ENCODE results near the gene RSPH1. TPM values are rescaled to one million over a fixed set of nuclear protein-coding genes. Genes with fewer than 3 reads are reported as not detected.
A peak's percentile ranks its signal among the peaks of the same experiment; 100 is the strongest.

The RSPH1 gene
- total and polyA plus RNA-seq, 4 donors, result 3.7 to 37.5 (median 19.5) TPM

GRCh38 chr21:42524341-42525028 lies 28.5 kb upstream of the RSPH1 start:
- H3K27ac ChIP-seq (ENCODE audit: low read depth, low read length), result peak overlapping the region; percentile 9
- H3K36me3 ChIP-seq (ENCODE audit: control insufficient read depth, insufficient read depth, low read length), result peaks cover 42% of the 10 kb centered on the region
- no peaks in the 10 kb centered on the region for H3K9me3 ChIP-seq (ENCODE audit: control insufficient read depth, insufficient read depth, low read length)
- H3K27me3 ChIP-seq (ENCODE audit: control insufficient read depth, insufficient read depth, low read length), result no peaks in the 10 kb centered on the region
- H3K4me1 ChIP-seq (ENCODE audit: control insufficient read depth, insufficient read depth, low read length), result peaks cover 43% of the 10 kb centered on the region
- no peak overlapping the region for H3K4me3 ChIP-seq (ENCODE audit: low read depth, low read length)
- peak in 2 of 6 donors; percentile 71 to 85 for DNase-seq (ENCODE audit: low read depth in 4 of 6, low spot score in 6 of 6)
- 19% methylated on average over 15 of the region's 17 CpGs for WGBS (ENCODE audit: insufficient coverage)

DNA sequence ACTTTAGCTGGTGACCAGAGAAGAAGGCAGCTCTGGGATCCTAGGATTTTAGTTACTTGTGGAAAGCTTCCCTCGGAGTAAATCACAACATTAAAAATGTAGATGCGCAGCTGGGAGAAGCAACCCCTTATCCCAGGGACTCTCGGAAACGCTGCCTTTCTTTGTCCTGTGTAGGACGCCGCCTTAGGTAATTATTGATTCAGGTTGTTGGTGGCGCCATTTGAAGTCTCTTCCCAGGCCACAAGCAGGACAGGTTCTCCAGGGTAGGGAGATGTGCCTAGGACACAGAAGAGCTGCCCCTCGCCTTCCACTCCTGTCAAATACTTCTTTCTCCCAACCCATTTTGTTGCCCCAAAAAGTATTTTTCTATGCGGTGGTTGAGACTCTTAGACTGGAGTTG lies 27.9 kb upstream of the RSPH1 start:
- no peak for DNase-seq (ENCODE audit: low read depth in 4 of 6, low spot score in 6 of 6)
- Histone ChIP-seq H3K36me3 (ENCODE audit: control insufficient read depth, insufficient read depth, low read length) (peaks cover 46% of the 10 kb centered on the region), H3K27ac (ENCODE audit: low read depth, low read length) (peak overlapping the region; percentile 9), H3K9me3 (ENCODE audit: control insufficient read depth, insufficient read depth, low read length) (no peaks in the 10 kb centered on the region), H3K27me3 (ENCODE audit: control insufficient read depth, insufficient read depth, low read length) (no peaks in the 10 kb centered on the region), H3K4me3 (ENCODE audit: low read depth, low read length) (no peak overlapping the region), H3K4me1 (ENCODE audit: control insufficient read depth, insufficient read depth, low read length) (peaks cover 43% of the 10 kb centered on the region)
- 20% methylated on average over 1 of the region's 9 CpGs for WGBS (ENCODE audit: insufficient coverage)

GRCh38 chr21:42523211-42523610 lies 27.2 kb upstream of the RSPH1 start:
- Histone ChIP-seq H3K36me3 (ENCODE audit: control insufficient read depth, insufficient read depth, low read length) (peaks cover 43% of the 10 kb centered on the region), H3K4me1 (ENCODE audit: control insufficient read depth, insufficient read depth, low read length) (peaks cover 43% of the 10 kb centered on the region), H3K4me3 (ENCODE audit: low read depth, low read length) (no peak overlapping the region), H3K27me3 (ENCODE audit: control insufficient read depth, insufficient read depth, low read length) (no peaks in the 10 kb centered on the region), H3K9me3 (ENCODE audit: control insufficient read depth, insufficient read depth, low read length) (no peaks in the 10 kb centered on the region), H3K27ac (ENCODE audit: low read depth, low read length) (no peak overlapping the region)
- DNase-seq (ENCODE audit: low read depth in 4 of 6, low spot score in 6 of 6), result no peak
- 91% methylated on average over 5 of the region's 7 CpGs for WGBS (ENCODE audit: insufficient coverage)

GRCh38 chr21:42522771-42523170 lies 26.7 kb upstream of the RSPH1 start:
- Histone ChIP-seq H3K4me1 (ENCODE audit: control insufficient read depth, insufficient read depth, low read length) (peaks cover 43% of the 10 kb centered on the region), H3K4me3 (ENCODE audit: low read depth, low read length) (no peak overlapping the region), H3K36me3 (ENCODE audit: control insufficient read depth, insufficient read depth, low read length) (peaks cover 42% of the 10 kb centered on the region), H3K27me3 (ENCODE audit: control insufficient read depth, insufficient read depth, low read length) (no peaks in the 10 kb centered on the region), H3K9me3 (ENCODE audit: control insufficient read depth, insufficient read depth, low read length) (no peaks in the 10 kb centered on the region), H3K27ac (ENCODE audit: low read depth, low read length) (no peak overlapping the region)
- 88% methylated on average over 7 of the region's 8 CpGs for WGBS (ENCODE audit: insufficient coverage)
- DNase-seq (ENCODE audit: low read depth in 4 of 6, low spot score in 6 of 6), result no peak

GRCh38 chr21:42522271-42522670 lies 26.2 kb upstream of the RSPH1 start:
- 96% methylated on average over 10 of the region's 14 CpGs for WGBS (ENCODE audit: insufficient coverage)
- Histone ChIP-seq H3K9me3 (ENCODE audit: control insufficient read depth, insufficient read depth, low read length) (no peaks in the 10 kb centered on the region), H3K27ac (ENCODE audit: low read depth, low read length) (no peak overlapping the region), H3K4me1 (ENCODE audit: control insufficient read depth, insufficient read depth, low read length) (peaks cover 43% of the 10 kb centered on the region), H3K27me3 (ENCODE audit: control insufficient read depth, insufficient read depth, low read length) (no peaks in the 10 kb centered on the region), H3K36me3 (ENCODE audit: control insufficient read depth, insufficient read depth, low read length) (peaks cover 38% of the 10 kb centered on the region), H3K4me3 (ENCODE audit: low read depth, low read length) (no peak overlapping the region)
- no peak for DNase-seq (ENCODE audit: low read depth in 4 of 6, low spot score in 6 of 6)

GRCh38 chr21:42521805-42522204 lies 25.8 kb upstream of the RSPH1 start:
- DNase-seq (ENCODE audit: low read depth in 4 of 6, low spot score in 6 of 6), result no peak
- Histone ChIP-seq H3K27ac (ENCODE audit: low read depth, low read length) (no peak overlapping the region), H3K36me3 (ENCODE audit: control insufficient read depth, insufficient read depth, low read length) (peaks cover 34% of the 10 kb centered on the region), H3K4me3 (ENCODE audit: low read depth, low read length) (no peak overlapping the region), H3K27me3 (ENCODE audit: control insufficient read depth, insufficient read depth, low read length) (no peaks in the 10 kb centered on the region), H3K9me3 (ENCODE audit: control insufficient read depth, insufficient read depth, low read length) (no peaks in the 10 kb centered on the region), H3K4me1 (ENCODE audit: control insufficient read depth, insufficient read depth, low read length) (peaks cover 43% of the 10 kb centered on the region)
- 91% methylated on average over 6 of the region's 6 CpGs for WGBS (ENCODE audit: insufficient coverage)

DNA sequence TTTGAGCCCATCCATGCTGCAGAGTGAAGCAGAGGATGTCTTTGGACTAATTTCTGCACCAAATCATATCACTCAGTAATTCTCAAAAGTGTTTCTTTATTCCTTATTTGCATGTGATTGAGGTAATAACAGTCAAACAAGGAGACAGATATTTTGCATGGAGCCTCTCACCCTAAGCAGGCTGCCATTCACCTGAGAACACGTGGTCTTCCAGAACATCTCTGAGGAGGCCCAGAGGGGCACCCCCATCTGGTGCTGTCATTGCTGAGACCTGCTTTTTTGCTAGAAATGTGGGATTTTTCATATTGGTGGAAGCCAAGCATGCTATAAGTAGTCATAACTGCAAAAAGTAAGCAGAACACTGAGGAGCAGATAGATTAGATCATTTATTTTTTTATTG lies 25.4 kb upstream of the RSPH1 start:
- no peaks in the 10 kb centered on the region for H3K9me3 ChIP-seq (ENCODE audit: control insufficient read depth, insufficient read depth, low read length)
- DNase-seq (ENCODE audit: low read depth in 4 of 6, low spot score in 6 of 6), result no peak
- peaks cover 32% of the 10 kb centered on the region for H3K36me3 ChIP-seq (ENCODE audit: control insufficient read depth, insufficient read depth, low read length)
- H3K27ac ChIP-seq (ENCODE audit: low read depth, low read length), result no peak overlapping the region
- WGBS (ENCODE audit: insufficient coverage), result 69% methylated on average over 1 of the region's 1 CpG
- peaks cover 41% of the 10 kb centered on the region for H3K4me1 ChIP-seq (ENCODE audit: control insufficient read depth, insufficient read depth, low read length)
- no peak overlapping the region for H3K4me3 ChIP-seq (ENCODE audit: low read depth, low read length)
- no peaks in the 10 kb centered on the region for H3K27me3 ChIP-seq (ENCODE audit: control insufficient read depth, insufficient read depth, low read length)

- WGBS (ENCODE audit: insufficient coverage), result 83% methylated on average over 14 of the region's 18 CpGs
- DNase-seq (ENCODE audit: low read depth in 4 of 6, low spot score in 6 of 6), result peak in 2 of 6 donors; percentile 49 to 71
- Histone ChIP-seq H3K27me3 (ENCODE audit: control insufficient read depth, insufficient read depth, low read length) (no peaks in the 10 kb centered on the region), H3K4me1 (ENCODE audit: control insufficient read depth, insufficient read depth, low read length) (peaks cover 42% of the 10 kb centered on the region), H3K36me3 (ENCODE audit: control insufficient read depth, insufficient read depth, low read length) (peaks cover 29% of the 10 kb centered on the region), H3K4me3 (ENCODE audit: low read depth, low read length) (no peak overlapping the region), H3K27ac (ENCODE audit: low read depth, low read length) (no peak overlapping the region), H3K9me3 (ENCODE audit: control insufficient read depth, insufficient read depth, low read length) (no peaks in the 10 kb centered on the region)
These were observed 24.7 kb upstream of the RSPH1 start for GRCh38 chr21:42520628-42521253.

DNA sequence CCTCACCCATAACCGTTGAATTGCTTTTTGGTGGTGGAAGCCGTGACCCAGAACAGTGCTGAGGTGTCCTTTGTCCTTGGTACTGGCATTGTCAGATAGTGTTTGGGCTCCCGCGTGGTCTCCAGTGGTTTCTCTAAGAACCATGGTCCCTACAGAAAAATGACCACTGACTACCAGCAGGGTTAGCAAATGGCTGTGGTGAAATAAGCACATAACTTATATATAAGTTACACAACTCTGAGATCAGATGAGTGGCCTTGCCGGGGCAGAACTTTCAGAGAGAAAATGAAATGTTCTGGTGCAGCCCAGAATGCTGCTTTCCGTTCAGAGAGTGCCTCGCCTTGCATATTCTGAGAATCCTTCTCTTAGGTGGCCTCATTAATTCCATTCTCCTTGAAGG lies 22.6 kb upstream of the RSPH1 start:
- Histone ChIP-seq H3K36me3 (ENCODE audit: control insufficient read depth, insufficient read depth, low read length) (peaks cover 29% of the 10 kb centered on the region), H3K27ac (ENCODE audit: low read depth, low read length) (no peak overlapping the region), H3K4me1 (ENCODE audit: control insufficient read depth, insufficient read depth, low read length) (peaks cover 38% of the 10 kb centered on the region), H3K9me3 (ENCODE audit: control insufficient read depth, insufficient read depth, low read length) (no peaks in the 10 kb centered on the region), H3K4me3 (ENCODE audit: low read depth, low read length) (no peak overlapping the region), H3K27me3 (ENCODE audit: control insufficient read depth, insufficient read depth, low read length) (no peaks in the 10 kb centered on the region)
- 100% methylated on average over 1 of the region's 7 CpGs for WGBS (ENCODE audit: insufficient coverage)
- no peak for DNase-seq (ENCODE audit: low read depth in 4 of 6, low spot score in 6 of 6)

DNA sequence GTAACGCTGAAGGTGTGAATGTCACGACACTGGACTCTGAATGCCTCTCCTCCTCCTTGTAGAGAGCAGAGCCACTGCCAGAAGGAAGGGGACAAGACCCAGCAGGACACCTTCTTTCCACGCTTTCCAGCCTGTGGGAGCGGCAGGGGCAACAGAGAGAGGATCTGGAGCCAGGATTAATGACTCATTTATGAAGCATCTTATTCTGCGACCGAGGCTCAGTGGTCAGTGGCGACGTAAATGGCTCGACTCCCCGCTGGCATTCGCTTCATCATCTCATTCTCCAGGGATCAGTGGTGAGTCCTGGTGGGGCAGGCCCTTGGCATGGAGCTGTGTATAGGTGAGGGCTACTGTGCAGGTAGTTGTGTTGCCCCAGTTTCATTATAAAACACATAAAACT lies 22.2 kb upstream of the RSPH1 start:
- Histone ChIP-seq H3K27ac (ENCODE audit: low read depth, low read length) (no peak overlapping the region), H3K4me1 (ENCODE audit: control insufficient read depth, insufficient read depth, low read length) (peaks cover 38% of the 10 kb centered on the region), H3K9me3 (ENCODE audit: control insufficient read depth, insufficient read depth, low read length) (no peaks in the 10 kb centered on the region), H3K36me3 (ENCODE audit: control insufficient read depth, insufficient read depth, low read length) (peaks cover 28% of the 10 kb centered on the region), H3K4me3 (ENCODE audit: low read depth, low read length) (no peak overlapping the region), H3K27me3 (ENCODE audit: control insufficient read depth, insufficient read depth, low read length) (no peaks in the 10 kb centered on the region)
- WGBS (ENCODE audit: insufficient coverage), result 77% methylated on average over 9 of the region's 11 CpGs
- DNase-seq (ENCODE audit: low read depth in 4 of 6, low spot score in 6 of 6), result no peak

Measured in spinal cord (tissue), 10 donors.